GM04503 (cell line): ENCODE measurements around the gene CNNM2.
"Not testable (repeated sequence)": the region's sequence is repeated elsewhere in the genome, so short reads cannot be mapped to it uniquely, and the experiment has no call there.

Experiments
- DNase-seq: peaks from one replicate; pipeline ENCODE4 v3.0.0-alpha.2; 2012; ENCODE audit warnings: low read depth

The CNNM2 gene

DNA sequence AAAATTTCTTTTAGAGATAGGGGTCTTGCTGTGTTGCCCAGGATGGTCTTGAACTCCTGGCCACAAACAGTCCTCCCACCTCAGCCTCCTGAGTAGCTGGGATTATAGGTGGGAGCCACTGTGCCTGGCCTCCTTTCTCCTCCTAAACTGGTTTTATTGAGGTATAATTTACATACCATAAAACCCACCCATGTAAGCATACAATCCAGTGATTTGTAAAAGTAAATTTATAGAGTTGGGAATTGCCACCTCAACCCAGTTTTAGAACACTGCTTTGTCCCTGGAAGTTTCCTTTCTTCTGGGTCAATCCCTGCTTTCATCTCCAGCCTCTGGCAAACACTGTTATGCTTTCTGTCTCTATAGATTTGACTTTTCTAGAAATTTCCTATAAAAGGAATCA, 49.0 kb downstream of the CNNM2 start:
- DNase-seq: no peak

DNA sequence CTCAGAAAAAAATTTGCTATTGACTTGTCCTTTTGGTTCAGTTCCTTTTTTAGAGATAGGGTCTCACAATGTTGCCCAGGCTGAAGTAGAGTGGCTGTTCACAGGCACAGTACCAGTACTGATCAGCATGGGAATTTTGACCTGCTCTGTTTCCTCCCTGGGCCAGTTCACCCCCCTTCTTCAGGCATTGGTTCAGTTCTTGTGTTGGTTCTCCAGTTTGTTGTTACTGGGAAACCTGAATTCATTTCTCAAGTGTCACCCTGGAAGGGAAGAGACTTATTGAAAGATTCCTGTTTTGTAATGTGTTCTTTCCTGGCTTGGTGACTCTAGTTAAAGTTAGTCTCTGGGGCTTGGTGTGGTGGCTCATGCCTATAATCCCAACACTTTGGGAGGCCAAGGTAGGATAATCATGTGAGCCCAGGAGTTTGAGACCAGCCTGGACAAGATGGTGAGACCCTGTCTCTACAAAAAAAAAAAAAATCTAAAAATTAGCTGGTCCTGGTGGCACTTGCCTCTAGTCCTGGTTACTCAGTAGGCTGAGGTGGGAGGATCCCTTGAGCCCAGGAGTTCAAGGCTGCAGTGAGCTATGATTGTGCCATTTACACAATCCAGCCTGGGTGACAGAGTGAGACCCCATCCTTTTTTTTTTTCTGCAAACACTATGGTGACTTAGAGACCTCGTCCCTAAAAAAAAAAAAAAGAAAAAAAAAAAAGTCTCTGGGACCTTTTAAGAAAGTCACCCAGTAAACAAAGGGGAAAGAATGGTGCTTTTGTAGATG, 52.7 kb downstream of the CNNM2 start:
- peak; percentile 21 for DNase-seq

DNA sequence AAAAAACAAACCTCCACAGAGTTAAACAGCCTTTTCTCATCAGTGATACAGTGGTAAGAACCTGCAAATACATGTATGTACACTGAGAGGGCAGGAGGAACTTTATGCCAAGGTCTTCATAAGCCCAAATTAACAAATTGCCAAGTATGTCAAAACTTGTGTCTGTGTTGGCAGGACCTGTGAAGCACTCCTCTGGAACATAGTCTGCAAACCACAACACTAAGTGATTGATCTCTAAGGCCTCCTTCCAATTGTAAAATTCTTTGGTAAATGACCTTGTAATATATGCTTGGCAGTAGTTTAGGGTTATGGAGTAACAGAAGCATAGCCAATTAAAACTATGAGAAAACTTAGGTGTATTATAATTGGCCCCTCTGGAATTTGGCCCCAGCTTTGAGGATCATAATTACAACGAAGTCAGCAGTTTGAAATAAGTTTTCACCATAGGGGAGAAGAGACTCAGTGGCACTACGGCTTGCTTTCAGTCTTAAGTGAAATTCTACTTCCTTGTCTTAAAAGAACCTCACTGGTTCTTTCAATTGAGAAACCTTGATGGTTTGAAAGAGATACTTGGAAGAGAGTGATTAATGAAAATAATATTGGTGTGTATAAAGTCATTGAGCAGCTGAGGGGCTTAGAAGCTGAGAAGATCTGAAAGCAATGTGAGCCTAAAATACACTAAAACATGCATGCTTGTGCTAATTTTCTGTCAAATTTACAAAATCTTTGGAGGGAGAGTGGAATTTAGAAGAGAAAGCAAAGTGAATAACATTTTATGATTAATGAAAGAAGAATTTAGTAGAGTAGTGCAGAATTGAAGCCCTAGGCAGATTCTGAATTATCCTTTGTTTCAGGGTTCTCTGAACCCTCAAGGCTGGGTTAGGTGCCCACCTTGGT, 57.6 kb downstream of the CNNM2 start:
- DNase-seq: peak; percentile 11

DNA sequence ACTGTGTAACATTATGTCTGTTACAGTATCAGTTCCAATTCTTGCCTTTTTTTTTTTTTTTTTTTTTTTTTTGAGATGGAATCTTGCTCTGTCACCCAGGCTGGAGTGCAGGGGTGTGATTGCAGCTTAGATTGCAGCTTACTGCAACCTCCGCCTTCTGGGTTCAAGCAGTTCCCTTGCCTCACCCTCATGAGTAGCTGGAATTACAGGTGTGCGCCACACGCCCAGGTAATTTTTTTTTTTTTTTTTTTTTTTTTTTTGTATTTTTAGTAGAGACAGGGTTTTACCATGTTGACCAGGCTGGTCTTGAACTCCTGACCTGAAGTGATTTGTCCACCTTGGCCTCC, 58.3 kb downstream of the CNNM2 start:
- DNase-seq: not testable (repeated sequence)

DNA sequence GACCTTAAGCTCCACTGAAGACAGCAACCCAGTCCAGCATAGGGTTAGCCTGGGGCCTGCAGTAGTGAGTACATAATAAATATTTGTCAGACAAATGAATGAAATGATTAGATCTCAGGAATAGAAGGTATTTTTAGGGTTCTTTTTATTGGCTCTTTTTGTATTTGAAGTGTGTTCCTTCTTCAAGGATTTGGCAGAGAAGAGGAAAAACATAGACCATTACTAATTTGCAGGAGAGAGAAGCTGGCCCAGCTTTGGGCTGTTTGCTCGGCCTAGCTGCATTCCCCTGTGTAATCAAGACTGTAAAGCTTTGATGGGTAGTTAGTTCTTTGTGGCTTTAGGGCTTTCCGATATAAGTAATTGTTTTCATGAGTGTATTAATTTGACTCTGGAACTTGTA, 64.2 kb downstream of the CNNM2 start:
- no peak for DNase-seq

DNA sequence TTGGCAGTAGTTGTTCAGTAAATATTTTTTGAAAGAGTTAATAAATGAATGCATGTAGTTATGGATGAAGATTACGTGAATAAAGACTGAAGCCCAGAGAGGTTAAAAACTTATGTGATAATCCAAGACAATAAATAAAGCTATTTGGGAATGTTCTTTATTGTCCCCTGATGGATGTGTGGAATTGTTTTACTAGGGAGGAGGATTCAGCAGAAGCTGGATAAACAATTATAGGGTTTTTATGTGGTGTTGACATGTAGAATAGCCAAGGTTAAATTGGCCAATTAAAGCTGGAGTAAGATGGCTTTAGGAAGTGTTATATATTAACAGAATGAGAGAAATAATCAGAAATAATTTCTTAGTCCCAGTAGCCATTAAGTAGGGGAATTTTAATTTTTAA, 66.0 kb downstream of the CNNM2 start:
- no peak for DNase-seq

DNA sequence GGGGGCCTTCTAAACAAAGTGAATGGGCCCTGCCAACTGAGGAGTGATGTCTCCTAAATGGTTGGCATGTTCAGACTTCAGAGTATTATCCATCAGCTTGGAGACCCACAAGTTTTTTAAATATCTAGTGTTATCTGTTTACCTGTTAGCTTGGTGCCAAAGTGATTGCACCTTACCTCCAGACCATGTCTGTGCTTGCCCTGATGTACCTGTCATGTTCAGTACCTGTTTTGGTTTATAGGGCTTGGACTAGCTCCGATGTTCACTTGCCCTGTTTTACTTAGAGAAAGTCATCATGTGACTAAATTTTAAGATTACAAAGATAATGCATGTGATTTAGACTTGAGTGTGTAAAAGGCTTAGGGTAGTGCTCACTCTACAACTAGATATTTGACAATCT, 67.7 kb downstream of the CNNM2 start:
- DNase-seq: no peak

DNA sequence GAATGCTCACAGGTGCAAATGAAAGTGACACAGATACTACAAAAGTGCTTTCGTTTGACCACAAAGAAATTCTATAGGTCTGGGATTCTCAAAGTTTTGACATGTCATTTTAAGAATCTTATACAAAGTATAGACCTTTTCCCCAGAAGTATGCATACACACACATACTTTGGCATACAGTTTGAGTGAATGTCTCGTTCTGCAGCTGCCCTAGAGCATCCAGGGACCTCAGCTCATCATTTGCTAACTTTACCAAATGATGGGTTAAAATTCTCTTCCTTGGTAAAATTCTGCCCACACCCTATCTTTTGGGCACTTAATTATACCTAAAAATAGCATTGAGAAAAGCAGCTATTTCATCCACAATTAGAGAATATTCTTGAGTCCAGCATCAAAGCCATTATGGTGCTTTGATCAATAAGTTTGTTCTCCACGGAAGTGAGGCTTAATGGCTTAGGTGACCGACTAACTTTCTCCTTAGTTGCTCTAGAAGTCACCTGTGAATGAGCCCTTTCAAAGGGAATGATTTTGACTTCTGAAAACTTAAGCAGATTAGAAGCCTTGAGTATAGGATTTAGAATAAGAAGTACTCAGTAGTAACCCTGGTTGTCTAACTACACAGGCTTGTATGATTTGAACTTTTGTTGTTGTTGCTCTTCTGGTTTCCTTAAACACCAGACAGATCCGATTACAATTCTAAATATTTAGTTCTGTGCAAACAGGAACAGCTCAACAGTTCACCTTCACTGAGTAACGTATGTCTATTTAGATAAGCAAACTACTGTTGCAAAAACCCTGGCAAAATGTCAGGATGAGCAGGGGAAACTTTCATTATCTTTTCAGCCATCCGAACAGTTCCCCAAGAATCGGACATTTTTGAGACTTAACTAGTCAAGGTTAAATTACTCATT, 70.6 kb downstream of the CNNM2 start:
- DNase-seq: no peak

DNA sequence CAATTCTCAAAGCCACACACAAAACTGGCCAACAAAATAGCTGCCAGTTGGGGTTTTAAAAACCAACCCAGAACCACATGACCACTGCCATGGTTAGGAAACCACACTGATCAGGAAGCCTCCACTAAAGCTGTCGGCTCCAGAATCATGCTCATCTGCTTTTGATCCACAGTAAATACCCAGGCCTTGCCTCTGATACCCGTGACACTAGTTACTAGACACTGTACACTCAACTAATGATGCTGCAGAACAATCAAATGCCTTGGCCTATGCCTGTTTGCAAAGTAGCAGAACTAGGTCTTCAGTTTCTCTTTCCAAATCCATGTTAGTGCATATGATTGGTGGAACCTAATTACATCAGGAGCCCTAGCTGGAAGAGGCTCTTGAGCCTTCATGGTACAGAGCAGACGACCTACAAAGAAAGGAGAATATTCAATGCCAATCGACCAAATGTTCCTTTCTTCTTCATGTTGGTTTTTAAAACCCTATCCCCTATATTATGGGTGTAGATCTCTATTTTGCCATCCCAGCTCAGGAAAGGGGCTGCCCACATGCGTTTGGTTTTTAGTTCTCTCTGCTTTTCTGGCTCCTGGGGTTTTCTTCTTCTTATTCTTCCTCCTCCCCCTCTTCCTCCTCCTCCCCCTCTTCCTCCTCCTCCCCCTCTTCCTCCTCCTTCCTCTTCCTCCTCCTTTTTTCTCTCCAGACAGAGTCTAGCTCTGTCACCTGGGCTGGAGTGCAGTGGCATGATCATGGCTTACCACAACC, 76.6 kb downstream of the CNNM2 start:
- DNase-seq: no peak

DNA sequence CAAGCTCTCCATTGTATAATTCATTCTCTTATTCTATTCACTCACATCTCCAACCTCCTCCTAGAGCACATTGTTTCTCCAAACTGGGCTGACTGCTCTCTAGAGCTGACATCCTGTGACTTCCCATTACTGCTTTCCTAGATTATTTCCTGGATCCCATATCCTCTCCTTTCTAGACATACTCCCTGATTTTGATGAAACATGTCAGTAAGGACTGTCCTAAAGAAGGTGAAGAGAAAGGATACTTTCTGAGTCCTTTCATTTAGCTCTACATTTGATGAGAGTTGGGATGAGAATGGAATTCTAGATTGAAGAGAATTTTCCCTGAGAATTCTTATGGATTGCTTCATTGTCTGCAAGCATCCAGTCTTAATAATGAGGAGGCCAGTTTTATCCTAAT, 78.8 kb downstream of the CNNM2 start:
- DNase-seq: no peak

DNA sequence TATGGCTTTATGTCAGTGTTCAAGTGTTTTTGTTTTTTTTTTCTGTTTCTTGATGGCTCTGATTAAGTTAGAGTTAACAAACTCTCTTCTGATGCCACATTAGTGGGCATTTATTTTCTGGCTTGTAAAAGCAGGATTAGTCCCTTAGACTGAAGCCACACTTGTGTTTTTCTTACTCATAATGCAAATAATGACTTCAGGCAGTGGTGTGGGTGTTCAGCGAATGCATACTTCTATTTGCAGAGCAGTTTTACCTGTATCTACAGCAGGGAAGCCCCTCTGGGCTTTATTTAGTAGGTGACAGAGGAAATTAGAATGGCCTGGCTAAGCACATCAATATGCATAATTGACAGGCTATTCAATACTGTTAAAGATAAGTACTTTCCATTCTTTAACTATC, 79.9 kb downstream of the CNNM2 start:
- DNase-seq: no peak

DNA sequence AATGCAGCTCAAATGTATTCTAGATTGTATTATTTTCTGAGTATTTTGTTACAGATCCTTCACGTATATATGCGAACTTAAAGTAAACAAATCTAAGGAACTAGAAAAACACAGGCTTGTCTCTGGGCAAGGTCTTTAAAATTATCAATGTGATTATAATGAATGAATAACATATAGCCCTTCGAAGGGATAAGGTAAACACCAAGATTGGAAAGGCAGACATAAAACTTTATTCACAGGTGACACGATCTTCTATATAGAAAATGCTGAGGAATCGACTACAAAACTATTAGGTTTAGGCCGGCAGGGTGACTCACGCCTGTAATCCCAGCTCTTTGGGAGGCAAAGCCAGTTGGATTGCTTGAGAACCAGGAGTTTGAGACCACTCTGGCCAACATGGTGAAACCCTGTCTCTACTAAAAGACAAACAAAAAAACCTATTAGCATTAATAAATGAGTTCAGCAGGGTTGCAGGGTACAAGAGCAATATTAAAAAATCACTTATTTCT, 80.4 kb downstream of the CNNM2 start:
- no peak for DNase-seq

DNA sequence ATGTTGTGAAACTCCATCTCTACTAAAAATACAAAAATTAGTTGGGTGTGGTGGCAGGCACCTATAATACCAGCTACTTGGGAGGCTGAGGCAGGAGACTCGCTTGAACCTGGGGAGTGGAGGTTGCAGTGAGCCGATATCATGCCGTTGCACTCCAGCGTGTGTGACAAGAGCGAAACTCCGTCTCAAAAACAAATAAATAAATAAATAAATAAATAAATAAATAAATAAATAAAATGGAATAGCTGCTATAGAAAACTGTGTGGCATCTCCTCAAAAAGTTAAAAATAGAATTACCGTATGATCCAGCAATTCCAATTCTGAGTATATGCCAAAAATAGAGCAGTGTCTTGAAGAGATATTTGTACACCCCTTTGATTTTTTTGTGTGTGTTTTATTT, 82.0 kb downstream of the CNNM2 start:
- DNase-seq: not testable (repeated sequence)

DNA sequence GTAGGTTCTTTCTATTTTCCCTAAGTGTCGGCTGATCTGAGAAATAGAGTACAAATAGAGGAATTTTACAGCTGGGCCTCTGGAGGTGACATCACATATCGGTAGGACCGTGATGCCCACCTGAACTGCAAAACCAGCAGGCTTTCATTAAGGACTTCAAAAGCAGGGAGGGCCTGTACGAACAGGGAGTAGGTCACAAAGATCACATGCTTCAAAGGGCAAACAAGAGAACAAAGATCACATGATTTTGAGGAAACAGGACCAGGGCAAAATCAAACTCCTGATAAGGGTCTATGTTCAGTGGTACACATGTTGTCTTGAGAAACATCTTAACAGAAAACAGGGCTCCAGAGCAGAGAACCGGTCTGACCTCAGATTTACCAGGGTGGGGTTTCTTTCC, 88.9 kb downstream of the CNNM2 start:
- DNase-seq: no peak

DNA sequence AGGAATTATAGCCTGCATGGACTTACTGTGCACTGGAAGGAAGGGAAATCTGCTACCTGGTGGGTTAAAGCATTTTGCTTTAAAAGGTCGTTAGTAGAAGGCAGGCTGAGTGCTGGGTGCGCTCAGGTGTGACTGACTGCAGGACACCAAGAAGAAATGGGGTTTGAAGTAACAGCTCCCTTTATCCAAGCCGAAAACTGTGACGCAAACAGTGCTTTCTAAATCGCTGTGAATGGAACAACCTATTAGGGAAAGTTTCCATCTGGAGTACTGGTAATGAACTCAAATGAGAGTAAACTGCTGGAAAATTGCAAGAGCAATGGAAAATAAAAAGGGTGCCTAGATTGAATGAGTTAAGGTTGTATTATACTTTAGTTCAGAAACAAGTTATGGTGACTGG, 95.3 kb downstream of the CNNM2 start:
- DNase-seq: no peak

DNA sequence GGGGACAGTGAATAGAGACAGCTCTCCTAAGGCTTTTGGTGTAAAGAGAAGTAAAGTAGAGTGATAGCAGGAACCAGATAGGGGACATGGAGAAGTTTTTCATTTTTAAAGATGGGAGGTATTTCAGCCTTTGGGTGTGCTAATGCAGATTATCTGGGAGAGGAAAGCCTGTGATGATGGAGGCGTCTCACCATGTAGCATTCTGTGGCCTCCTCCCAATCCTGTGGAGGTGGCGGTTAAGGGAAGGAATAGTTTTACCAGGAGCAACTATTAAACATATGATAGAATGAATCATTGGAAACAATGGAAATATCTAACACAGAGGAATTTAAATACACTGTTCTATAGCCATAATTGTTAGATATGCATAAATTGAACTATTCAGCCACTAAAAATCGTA, 101.3 kb downstream of the CNNM2 start:
- DNase-seq: no peak

DNA sequence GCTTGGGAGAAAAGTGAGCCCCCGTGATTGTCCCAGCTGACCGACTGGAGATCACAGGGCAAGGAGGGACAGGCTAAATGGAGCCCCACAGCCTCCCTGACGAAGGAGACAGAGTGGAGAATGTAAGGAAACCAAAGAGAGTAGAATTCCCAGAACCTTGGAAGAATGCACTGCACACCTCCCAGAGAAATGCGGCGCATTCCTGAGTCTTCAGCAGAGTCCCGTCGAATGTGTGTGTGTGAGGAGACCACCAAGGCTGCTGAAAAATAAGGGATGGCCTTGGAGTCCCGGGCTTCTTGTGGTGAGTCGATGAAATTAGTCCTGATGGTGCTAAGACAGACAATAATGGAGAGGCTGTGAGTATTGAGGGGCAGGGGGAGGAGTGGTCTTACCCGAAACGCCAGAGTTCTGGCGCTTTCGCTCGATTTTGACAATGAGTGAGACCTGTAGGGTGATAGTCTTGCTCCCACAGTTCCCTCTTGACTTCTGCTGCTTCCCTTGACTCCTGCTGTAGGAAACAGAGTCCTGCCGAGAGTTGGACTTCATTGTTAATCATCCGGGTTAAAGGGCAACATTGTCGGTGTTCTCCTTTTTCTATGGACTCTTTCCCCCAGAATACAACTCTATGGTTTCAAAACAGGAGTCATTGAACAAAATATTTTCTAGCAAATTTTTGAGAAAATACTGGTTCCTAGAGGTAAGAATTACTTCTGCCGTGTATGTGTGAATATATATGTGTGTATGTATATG, 103.2 kb downstream of the CNNM2 start:
- DNase-seq: no peak

DNA sequence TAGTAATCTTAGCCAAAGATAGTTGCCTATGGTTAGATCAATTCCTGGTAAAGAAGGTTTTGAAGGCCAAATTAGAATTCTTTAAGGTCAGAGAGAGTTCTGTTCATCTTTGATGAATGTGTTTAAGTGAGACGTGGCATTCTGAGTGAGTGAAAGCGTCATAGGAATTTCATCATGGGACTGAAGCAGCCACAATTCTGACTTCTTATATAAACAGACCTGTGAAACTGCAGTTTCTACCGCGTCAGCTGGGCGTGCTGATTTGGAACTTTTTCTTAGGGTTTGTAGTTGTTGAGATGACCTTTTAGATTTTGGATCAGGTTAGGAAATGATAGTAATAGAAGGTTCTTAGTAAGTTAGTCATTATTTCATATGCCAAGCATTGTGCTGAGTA, 103.8 kb downstream of the CNNM2 start:
- no peak for DNase-seq

DNA sequence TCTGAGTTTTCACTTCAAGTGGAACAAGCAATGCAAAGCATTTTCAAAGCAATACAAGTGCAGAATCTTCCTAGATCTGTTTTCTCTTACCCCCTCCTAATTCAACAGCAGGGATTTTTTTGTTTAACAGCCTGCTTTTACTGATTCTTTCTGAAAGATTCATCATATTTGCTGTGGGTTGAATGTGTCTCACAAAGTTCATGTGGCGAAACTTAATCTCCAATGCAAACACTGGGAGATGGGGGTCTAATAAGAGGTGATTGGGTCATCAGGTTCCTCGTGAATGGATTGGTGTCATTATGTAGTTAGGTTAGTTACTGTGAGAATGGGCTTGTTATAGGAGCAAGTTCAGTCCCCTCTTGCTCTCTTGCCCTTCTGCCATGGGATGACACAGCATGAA, 107.6 kb downstream of the CNNM2 start:
- no peak for DNase-seq

DNA sequence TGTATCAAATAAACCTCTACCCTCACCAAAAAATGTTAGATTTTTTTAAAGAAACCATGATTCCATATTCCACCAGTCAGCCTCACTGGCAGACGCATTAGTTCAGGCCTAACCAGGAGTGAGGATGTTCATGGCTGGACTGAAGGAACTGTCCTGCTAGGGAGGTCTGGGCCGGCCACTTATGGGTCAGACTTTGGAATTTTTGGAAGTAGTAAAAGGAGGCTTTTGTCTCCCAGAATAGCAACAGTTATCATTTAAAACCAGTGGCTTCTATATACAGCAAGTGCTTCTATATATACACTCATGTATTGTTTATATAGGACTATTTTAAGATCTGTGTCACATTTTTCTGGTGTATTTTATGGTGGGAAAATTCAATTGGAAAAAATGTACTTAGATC, 120.5 kb downstream of the CNNM2 start:
- no peak for DNase-seq

DNA sequence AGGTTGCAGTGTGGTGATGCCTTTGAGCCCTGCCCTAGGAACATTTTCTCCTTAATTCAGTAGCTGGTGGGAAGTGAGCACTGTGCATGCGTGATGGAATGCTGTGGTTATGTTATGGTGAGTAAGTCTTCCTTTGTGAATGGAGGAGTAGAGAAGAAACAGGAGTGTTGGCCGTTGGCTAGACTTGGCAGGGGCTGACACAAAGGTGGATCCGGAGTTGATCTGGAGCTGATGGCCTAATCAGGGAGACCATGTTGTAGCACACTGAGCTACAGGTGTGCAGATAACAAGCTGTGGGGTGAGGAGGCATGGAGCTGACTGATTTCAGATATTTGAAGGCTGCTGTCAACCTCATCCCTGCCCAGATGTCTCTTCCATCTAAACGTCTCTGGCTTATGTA, 122.3 kb downstream of the CNNM2 start:
- DNase-seq: peak; percentile 51
